Measurements from ENCODE around the gene OR7C2.

The OR7C2 gene

GRCh38 chr19:14972676-14973075 is 31.4 kb downstream of the OR7C2 start:
- Histone ChIP-seq H2AFZ (ENCODE audit: low read length) (no peak overlapping the region), H3K9me3 (ENCODE audit: low read length) (no peaks in the 10 kb centered on the region), H3K4me1 (ENCODE audit: insufficient read depth, low read length, severe bottlenecking) (no peaks in the 10 kb centered on the region), H3F3A (ENCODE audit: insufficient read depth, low read length) (no peaks in the 10 kb centered on the region), H3K27me3 (ENCODE audit: insufficient read depth, low read length) (no peaks in the 10 kb centered on the region), H4K20me1 (ENCODE audit: insufficient read depth, low read length) (no peaks in the 10 kb centered on the region), H3K9me2 (ENCODE audit: low read depth, low read length) (no peaks in the 10 kb centered on the region), H3K4me3 (ENCODE audit: low read depth, low read length, poor library complexity, severe bottlenecking) (no peak overlapping the region), H3K79me2 (ENCODE audit: insufficient read depth, low read length) (no peaks in the 10 kb centered on the region), H3K27ac (ENCODE audit: low read depth, low read length, poor library complexity, severe bottlenecking) (no peak overlapping the region), H3K36me3 (ENCODE audit: insufficient read depth, low read length) (no peaks in the 10 kb centered on the region), H3K9ac (ENCODE audit: low read length) (no peak overlapping the region), H3K4me2 (ENCODE audit: low read length) (no peak overlapping the region)
- TF ChIP-seq EZH2 (IDR thresholded peaks at IDR 0.05; ENCODE audit: borderline replicate concordance, low read length) = no peak
- TF ChIP-seq CTCF (IDR thresholded peaks at IDR 0.05; ENCODE audit: low read length) = no peak

GRCh38 chr19:14974488-14974887 is 33.2 kb downstream of the OR7C2 start:
- no peaks in the 10 kb centered on the region for H3F3A ChIP-seq (ENCODE audit: insufficient read depth, low read length)
- H3K4me2 ChIP-seq (ENCODE audit: low read length) = no peak overlapping the region
- no peaks in the 10 kb centered on the region for H4K20me1 ChIP-seq (ENCODE audit: insufficient read depth, low read length)
- no peaks in the 10 kb centered on the region for H3K9me2 ChIP-seq (ENCODE audit: low read depth, low read length)
- no peak for TF ChIP-seq EZH2 (IDR thresholded peaks at IDR 0.05; ENCODE audit: borderline replicate concordance, low read length)
- no peak for TF ChIP-seq CTCF (IDR thresholded peaks at IDR 0.05; ENCODE audit: low read length)
- H3K27me3 ChIP-seq (ENCODE audit: insufficient read depth, low read length) = no peaks in the 10 kb centered on the region
- H3K27ac ChIP-seq (ENCODE audit: low read depth, low read length, poor library complexity, severe bottlenecking) = no peak overlapping the region
- H3K9ac ChIP-seq (ENCODE audit: low read length) = no peak overlapping the region
- no peaks in the 10 kb centered on the region for H3K9me3 ChIP-seq (ENCODE audit: low read length)
- H2AFZ ChIP-seq (ENCODE audit: low read length) = no peak overlapping the region
- H3K4me3 ChIP-seq (ENCODE audit: low read depth, low read length, poor library complexity, severe bottlenecking) = no peak overlapping the region
- H3K36me3 ChIP-seq (ENCODE audit: insufficient read depth, low read length) = no peaks in the 10 kb centered on the region
- no peaks in the 10 kb centered on the region for H3K79me2 ChIP-seq (ENCODE audit: insufficient read depth, low read length)
- no peaks in the 10 kb centered on the region for H3K4me1 ChIP-seq (ENCODE audit: insufficient read depth, low read length, severe bottlenecking)

GRCh38 chr19:14977128-14977527 is 35.8 kb downstream of the OR7C2 start:
- no peaks in the 10 kb centered on the region for H3K4me1 ChIP-seq (ENCODE audit: insufficient read depth, low read length, severe bottlenecking)
- TF ChIP-seq EZH2 (IDR thresholded peaks at IDR 0.05; ENCODE audit: borderline replicate concordance, low read length) (no peak), CTCF (IDR thresholded peaks at IDR 0.05; ENCODE audit: low read length) (no peak)
- H3K36me3 ChIP-seq (ENCODE audit: insufficient read depth, low read length) = no peaks in the 10 kb centered on the region
- no peak overlapping the region for H3K4me2 ChIP-seq (ENCODE audit: low read length)
- no peak overlapping the region for H2AFZ ChIP-seq (ENCODE audit: low read length)
- H3K9me2 ChIP-seq (ENCODE audit: low read depth, low read length) = no peaks in the 10 kb centered on the region
- H4K20me1 ChIP-seq (ENCODE audit: insufficient read depth, low read length) = no peaks in the 10 kb centered on the region
- H3K27ac ChIP-seq (ENCODE audit: low read depth, low read length, poor library complexity, severe bottlenecking) = no peak overlapping the region
- no peak overlapping the region for H3K4me3 ChIP-seq (ENCODE audit: low read depth, low read length, poor library complexity, severe bottlenecking)
- H3K9me3 ChIP-seq (ENCODE audit: low read length) = no peaks in the 10 kb centered on the region
- H3K27me3 ChIP-seq (ENCODE audit: insufficient read depth, low read length) = no peaks in the 10 kb centered on the region
- H3K79me2 ChIP-seq (ENCODE audit: insufficient read depth, low read length) = no peaks in the 10 kb centered on the region
- no peaks in the 10 kb centered on the region for H3F3A ChIP-seq (ENCODE audit: insufficient read depth, low read length)
- no peak overlapping the region for H3K9ac ChIP-seq (ENCODE audit: low read length)

Measured in OCI-LY1 (cell line).